ENCODE measurements around the gene CCIN. TPM values are rescaled to one million over a fixed set of nuclear protein-coding genes. Genes with fewer than 3 reads are reported as not detected.
A peak's percentile ranks its signal among the peaks of the same experiment; 100 is the strongest.

CCIN gene
- total RNA-seq, 1 experiment from 2014 or later = 0.20 TPM

GRCh38 chr9:36187414-36187813 lies 18.2 kb downstream of the CCIN start (continued):
- TF ChIP-seq USF1 (CRISPR knock-in tag; IDR thresholded peaks at IDR 0.05) = no peak
- no peak for TF ChIP-seq MYBL2 (CRISPR knock-in tag; IDR thresholded peaks at IDR 0.05)
- TF ChIP-seq USF2 (CRISPR knock-in tag; IDR thresholded peaks at IDR 0.05) = no peak
- TF ChIP-seq FOXP4 (CRISPR knock-in tag; IDR thresholded peaks at IDR 0.05) = no peak
- TF ChIP-seq ZNF121 (CRISPR knock-in tag; IDR thresholded peaks at IDR 0.05) = no peak
- TF ChIP-seq ZBTB43 (CRISPR knock-in tag; IDR thresholded peaks at IDR 0.05) = no peak

GRCh38 chr9:36188212-36188611 lies 19.0 kb downstream of the CCIN start:
- ChIA-PET CTCF (interaction anchor here (1.7 to 3.9 kb wide), 2 partner anchors 22 to 86 kb away, joined by 4 to 26 read pairs; no protein-coding TSS in a partner anchor), POLR2A (no interaction called here)
- Mint-ChIP-seq H3K27me3 (ENCODE audit: low read depth) (peaks cover 18% of the 10 kb centered on the region), H3K36me3 (no peaks in the 10 kb centered on the region), H3K9me3 (peaks cover 7% of the 10 kb centered on the region), H3K4me1 (peaks cover 23% of the 10 kb centered on the region), H3K4me3 (no peak overlapping the region), H3K27ac (no peak overlapping the region)
- ATAC-seq = no peak
- TF ChIP-seq ZSCAN18 (CRISPR knock-in tag; IDR thresholded peaks at IDR 0.05) = no peak
- TF ChIP-seq ZNF532 (CRISPR knock-in tag; IDR thresholded peaks at IDR 0.05; ENCODE audit: borderline replicate concordance) = no peak
- no peak for TF ChIP-seq FOXK1 (CRISPR knock-in tag; IDR thresholded peaks at IDR 0.05)
- TF ChIP-seq NFATC4 (CRISPR knock-in tag; IDR thresholded peaks at IDR 0.05) = no peak
- TF ChIP-seq CREB1 (CRISPR knock-in tag; IDR thresholded peaks at IDR 0.05) = no peak
- no peak for TF ChIP-seq NR3C1 (CRISPR knock-in tag; conservative IDR thresholded peaks at IDR 0.05; ENCODE audit: low read depth)
- DNase-seq (ENCODE audit: low spot score) = no peak

- Mint-ChIP-seq H3K9me3 (peaks cover 2% of the 10 kb centered on the region), H3K36me3 (peaks cover 11% of the 10 kb centered on the region), H3K27me3 (ENCODE audit: low read depth) (peaks cover 18% of the 10 kb centered on the region), H3K4me1 (peaks cover 34% of the 10 kb centered on the region), H3K27ac (peak overlapping the region; percentile 89), H3K4me3 (peak overlapping the region; percentile 97)
- DNase-seq (ENCODE audit: low spot score) = no peak
- ChIA-PET POLR2A (interaction anchor here (0.5 to 2.6 kb wide), 7 partner anchors 16 to 1103 kb away, joined by 3 to 24 read pairs (median 3); no protein-coding TSS in a partner anchor), CTCF (interaction anchor here (0.5 to 3.9 kb wide), 16 partner anchors 15 to 1550 kb away, joined by 3 to 26 read pairs (median 4); no protein-coding TSS in a partner anchor)
- ATAC-seq = no peak
- no peak for TF ChIP-seq JUN (CRISPR knock-in tag; IDR thresholded peaks at IDR 0.05)
- TF ChIP-seq PREB (CRISPR knock-in tag; IDR thresholded peaks at IDR 0.05; ENCODE audit: borderline replicate concordance) = no peak
- TF ChIP-seq ZNF232 (CRISPR knock-in tag; IDR thresholded peaks at IDR 0.05) = no peak
- no peak for TF ChIP-seq PRDM15 (CRISPR knock-in tag; IDR thresholded peaks at IDR 0.05)
- TF ChIP-seq TEAD4 (CRISPR knock-in tag; IDR thresholded peaks at IDR 0.05) = no peak
- no peak for TF ChIP-seq JAZF1 (CRISPR knock-in tag; IDR thresholded peaks at IDR 0.05)
These were observed 20.8 kb downstream of the CCIN start for GRCh38 chr9:36189976-36190375.
